Renal cortex interstitium (tissue), 11 donors: ENCODE data around the gene PAH. TPM values are rescaled to one million over a fixed set of nuclear protein-coding genes. Genes with fewer than 3 reads are reported as not detected.
A peak's percentile ranks its signal among the peaks of the same experiment; 100 is the strongest.

ENCODE experiments used
- DNase-seq, 11 donors: peaks; one replicate each; pipeline ENCODE4 v3.0.0-alpha.2; 2013; ENCODE audit warnings: low read depth in 9 of 11, low spot score in 4 of 11; ENCODE audit errors: extremely low read depth in 1 of 11
- polyA plus RNA-seq, 3 donors: library from polyadenylated mRNA; unstranded; fragments of 120-200 nt; gene quantifications; one replicate each; pipeline ENCODE4 v1.2.1, GENCODE V29; 2013; ENCODE audit not compliant: insufficient read length in 3 of 3

Gene PAH
- polyA plus RNA-seq, 3 donors, result 64.0 to 81.3 (median 68.7) TPM

GRCh38 chr12:102799229-102799628, 117.8 kb downstream of the PAH start:
- no peak for DNase-seq

GRCh38 chr12:102797528-102797927, 119.5 kb downstream of the PAH start:
- DNase-seq, result peak in 5 of 11 donors; percentile 2 to 25 (median 9)

- no peak for DNase-seq
Observed at GRCh38 chr12:102793921-102794320, 123.1 kb downstream of the PAH start.

Other genes with a start within 250 kb of the PAH start
- gene ASCL1, start 40.4 kb upstream of the PAH start, polyA plus RNA-seq, result under 1 TPM in 2 of 3 donors, not detected in 1; 0.12 to 0.22 TPM